Kidney glomerular epithelial cell (primary cell): ENCODE results near the gene QSOX1.

Experiments used
- DNase-seq: peaks from one replicate; lab custom pipeline; 2025; lab: John Stamatoyannopoulos, UW

The QSOX1 gene

DNA sequence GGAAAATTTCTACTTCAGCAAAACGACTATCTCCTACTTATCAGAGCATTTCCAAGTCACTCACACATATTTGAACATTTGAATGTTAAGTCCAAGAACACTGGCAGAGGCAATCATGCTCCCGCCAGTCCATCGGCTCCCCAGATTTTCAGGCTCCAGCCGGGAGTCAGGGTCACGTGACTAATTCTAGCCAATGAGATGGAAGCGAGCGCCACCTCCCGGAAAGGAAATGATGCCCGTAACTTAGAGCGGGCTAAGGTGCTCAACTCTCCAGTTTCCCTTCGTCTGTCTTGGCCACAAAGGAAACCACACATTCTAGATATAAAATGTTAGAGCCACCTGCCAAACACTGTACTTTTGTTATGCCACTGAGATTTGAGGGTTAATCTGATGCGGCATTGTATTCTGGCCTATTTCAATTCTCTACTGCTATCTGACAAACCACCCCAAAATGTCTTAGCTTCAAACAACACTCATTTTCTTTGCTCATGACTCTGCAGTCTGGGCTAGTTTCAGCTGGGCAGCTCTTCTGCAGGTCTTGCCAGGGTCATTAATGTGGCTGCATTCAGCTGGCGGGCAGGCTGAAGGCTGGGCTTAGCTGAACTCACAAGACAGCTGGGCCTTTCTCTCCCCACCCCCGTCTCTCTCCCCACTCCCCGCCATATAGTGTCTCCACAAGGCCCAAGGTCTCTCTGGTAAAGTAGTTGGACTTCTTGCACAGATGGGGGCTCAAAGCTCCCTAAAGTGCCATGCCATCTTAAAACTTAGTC, 58.9 kb downstream of the QSOX1 start:
- DNase-seq, result no peak

DNA sequence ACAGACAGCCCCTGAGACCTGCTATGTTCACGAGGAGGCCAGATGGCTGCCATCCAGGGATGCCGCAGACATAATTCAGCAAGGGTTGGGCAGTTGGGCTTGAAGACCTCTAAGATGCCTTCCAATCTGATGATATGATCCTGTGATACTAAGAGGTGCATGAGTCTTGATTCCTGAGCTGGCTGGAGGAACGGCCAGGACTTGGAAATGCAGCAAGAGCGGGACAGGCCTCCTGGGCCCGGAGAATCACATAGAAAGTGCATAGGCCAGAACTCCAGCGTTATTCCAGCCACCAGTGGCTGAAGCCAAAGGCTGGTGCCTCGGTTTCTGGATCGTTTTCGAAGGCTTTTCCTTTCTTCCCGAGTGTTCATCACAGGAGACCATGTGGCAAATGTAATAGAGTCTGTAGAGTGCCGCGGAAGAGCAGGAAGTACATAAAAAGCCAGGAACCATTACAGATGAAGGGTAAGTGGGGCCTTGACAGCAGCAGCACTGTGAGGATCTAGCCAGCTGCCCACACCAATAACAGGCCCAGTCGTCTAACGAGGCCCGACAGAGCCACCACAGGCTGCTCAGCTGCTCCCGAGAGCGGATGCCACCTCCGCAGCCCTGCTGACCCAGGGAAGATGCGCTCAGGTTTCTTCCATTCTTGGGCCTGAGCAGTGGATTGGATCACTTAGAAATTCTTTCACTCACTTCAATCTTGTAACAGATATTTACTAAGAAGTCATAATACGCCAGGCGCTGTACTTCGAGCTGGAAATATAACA, 61.4 kb downstream of the QSOX1 start:
- DNase-seq, result no peak

DNA sequence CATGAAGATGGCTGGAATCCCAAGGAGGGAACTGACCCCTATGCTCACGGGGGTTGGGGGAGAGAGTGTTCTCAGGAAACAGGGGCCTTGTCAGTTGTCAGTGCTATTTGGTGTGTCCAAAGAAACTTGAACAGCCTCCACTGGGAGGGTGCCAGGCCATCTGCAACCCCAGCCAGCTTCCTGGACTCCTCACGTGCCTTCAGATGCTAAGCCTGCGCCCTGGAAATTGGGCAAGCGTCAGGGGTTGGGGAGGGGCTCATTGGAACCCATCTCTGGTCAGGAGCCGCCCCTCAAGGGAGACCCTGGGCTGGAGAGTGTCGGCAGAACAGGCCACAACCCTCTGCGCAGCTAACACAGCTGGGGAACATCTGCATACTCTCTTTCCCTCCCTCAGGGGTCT, 62.3 kb downstream of the QSOX1 start:
- no peak for DNase-seq

DNA sequence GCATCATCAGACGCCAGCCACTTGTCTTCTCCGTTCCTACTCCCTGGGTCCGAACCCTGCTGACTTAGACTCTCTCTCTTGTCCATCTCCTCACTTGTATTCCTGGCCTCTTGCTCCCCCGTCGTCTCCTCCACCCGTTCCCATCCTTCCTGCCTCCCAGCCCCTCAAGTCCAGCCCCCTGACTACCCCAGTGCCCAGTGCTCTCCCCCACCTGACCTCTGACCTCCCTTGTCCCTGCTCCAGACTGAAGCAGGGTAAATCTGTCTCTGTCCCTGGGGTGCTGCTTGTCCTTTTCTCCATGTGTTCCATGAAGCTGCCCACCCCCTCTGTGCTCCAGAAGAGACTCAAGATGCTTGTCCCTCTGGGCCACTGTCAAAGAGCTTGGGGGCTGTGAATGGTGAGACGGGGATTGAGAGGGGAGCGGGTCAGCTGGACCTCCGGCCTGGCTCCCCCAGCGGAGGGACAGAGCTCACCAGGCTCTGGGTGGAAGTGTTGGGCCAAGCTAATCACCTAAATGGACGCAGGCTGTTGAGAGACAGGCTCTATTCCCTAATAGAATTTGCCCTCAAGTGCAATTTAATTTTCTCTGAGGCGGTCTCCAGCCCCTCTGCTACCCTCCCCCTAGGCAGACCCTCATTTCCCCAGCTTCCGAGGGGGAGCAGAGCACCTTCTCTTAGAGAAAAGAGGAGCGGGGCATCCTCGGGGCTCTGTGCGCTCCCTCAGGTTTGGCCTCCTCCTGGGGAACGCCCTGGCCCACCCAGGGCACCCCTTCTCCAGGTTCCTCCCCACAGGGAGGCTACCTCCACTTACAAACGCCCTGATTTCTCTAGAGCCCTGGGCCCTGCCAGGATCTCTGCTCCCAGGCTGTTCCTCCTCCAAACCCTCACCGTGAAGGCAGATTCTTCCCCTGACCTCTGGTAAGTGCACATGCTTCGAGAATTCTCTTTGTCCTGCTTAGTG, 64.4 kb downstream of the QSOX1 start:
- no peak for DNase-seq

DNA sequence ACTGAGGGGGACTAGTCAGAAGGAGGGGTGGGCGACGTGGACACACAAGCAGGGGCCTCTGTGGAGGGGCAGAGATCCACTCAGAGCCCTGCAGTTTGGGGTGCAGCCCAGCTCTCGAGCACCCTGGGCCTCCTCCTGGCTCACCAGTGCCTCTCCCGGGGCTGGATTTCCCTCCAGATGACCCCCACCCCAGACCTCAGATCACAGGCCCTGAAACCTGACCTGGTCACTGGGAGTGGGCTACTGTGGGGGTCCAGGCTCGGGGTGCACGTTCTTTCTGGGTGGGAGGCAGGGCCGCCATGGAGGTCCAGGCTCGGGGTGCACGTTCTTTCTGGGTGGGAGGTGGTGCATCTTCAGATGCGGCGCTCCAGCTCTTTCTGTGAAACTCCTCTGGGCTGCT, 65.1 kb downstream of the QSOX1 start:
- DNase-seq, result no peak

DNA sequence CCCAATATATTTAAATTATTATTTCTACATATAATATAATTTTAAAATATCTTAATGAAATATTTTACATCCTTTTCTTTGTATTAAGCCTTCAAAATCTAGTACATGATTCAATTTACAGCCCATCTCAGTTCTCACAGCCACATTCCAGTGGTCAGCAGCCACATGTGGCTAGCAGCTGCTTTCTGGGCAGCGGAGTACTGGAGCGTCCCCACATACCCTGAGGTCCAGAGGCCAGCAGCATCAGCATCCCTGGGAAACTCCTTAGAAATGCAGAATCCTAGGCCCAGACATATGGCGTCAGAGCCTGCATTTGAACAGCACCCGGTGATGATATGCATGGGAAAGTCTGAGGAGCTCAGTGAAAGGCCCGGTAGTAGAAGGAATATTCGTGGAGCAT, 66.8 kb downstream of the QSOX1 start:
- DNase-seq, result no peak

DNA sequence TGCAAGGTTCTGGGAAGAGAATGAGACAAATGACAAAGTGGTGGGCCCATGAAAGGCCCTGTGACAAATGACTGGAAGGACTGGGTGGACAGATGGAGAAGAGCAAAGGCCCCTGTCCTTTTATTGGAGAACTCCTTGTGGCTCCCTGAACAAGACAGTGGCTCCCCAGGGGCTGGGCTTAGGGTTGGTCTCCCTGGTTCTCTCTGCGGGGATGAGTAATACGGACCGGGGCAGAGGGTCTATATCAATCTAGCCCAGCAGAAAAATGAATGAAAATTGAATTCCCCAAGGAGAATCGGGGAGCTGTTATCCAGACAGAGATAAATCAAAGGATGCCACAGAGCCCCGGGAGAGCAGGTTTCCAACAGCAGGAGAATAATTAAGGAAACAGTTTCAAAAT, 70.2 kb downstream of the QSOX1 start:
- DNase-seq, result no peak

DNA sequence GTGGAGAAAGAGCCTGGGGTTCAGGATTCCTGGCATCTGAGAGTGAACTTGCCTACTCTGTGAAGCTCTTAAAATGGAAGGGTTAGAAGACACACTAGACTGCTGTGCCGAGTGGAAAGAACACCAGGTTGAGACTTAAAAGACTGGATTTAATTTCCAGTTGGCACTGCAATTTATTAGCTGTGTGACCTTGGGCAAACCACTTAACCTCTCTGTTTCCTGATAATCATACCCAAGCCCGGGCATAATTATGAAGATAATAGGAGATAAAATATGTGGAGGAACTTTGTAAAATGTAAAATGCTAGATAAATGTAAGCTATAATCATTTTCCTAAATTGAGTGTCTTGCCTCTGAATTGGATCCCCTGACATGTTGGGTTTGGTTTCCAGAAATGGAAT, 70.7 kb downstream of the QSOX1 start:
- DNase-seq, result no peak

DNA sequence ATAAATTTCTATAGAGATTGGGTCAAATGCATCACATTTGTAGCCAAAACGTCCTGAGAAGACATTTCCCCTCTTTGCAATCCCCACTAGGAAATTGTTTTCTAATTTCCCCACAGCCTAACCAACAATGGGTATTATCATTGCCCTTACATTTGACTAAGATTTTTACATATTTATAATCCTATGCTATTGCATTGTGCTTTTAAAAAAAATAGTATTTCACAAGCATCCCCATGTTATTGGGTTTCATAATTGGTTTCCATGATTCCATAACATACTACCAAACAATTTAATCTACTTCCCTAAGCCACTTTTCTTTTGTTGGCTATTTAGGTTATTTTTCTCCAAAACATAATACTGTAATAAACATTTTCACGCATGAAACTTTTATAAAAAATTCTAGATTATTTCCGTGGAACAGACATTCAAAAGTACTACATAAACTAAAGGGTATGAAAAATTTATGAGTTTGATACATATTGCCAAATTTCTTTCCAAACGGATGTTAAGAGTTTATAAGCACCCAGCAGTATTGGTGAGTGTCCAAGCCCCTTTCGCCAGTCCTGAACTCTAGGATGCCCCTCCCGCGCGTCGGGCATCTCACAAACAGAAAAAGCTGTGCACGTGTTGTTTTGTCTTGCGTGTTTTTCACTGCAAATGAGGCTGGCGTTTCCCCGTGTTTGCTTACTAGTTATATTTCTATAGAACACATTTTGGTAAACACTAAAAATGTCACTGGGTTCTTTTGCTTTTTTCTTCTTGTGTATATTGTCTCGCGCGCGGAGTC, 73.4 kb downstream of the QSOX1 start:
- no peak for DNase-seq

DNA sequence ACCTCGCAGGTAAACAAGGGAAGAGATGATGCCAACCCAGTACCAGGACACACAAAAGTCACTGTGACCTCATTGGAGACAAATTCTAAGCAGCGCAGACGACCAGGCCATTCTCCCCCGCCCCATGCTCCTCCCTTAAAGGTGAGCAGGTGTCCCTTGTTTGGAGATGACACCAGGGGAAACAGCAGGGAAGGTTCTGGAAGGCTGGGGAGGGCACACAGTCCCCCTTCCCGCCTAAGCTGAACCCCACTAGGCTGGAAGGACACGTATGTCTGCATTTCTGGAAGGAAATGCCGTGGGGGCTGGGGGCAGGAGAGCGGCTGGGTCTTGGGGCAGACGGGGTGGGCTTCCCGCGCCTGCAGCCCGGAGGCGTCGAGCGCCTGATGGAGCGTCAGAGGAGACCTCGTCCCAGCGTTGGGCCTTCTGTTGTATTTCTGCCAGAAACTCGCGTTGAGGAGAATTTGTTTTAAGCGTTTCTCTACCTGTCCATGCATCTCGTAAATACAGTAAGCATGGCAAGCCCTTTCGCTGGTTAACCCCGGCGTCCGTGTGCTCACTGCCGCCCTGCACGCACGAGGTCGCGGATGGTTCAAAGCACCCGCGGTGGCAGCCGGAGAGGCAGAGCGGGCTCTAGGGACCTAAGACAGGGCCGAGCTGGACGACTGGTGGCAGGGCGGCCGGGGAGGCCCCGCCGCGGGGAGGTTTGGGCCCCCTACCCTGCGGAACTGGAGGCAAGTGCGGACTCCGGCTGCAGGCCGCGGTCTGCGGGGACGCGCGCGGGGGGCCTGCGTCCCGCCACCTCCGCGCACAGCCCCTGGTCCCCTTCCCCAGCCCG, 74.2 kb downstream of the QSOX1 start:
- DNase-seq, result no peak

DNA sequence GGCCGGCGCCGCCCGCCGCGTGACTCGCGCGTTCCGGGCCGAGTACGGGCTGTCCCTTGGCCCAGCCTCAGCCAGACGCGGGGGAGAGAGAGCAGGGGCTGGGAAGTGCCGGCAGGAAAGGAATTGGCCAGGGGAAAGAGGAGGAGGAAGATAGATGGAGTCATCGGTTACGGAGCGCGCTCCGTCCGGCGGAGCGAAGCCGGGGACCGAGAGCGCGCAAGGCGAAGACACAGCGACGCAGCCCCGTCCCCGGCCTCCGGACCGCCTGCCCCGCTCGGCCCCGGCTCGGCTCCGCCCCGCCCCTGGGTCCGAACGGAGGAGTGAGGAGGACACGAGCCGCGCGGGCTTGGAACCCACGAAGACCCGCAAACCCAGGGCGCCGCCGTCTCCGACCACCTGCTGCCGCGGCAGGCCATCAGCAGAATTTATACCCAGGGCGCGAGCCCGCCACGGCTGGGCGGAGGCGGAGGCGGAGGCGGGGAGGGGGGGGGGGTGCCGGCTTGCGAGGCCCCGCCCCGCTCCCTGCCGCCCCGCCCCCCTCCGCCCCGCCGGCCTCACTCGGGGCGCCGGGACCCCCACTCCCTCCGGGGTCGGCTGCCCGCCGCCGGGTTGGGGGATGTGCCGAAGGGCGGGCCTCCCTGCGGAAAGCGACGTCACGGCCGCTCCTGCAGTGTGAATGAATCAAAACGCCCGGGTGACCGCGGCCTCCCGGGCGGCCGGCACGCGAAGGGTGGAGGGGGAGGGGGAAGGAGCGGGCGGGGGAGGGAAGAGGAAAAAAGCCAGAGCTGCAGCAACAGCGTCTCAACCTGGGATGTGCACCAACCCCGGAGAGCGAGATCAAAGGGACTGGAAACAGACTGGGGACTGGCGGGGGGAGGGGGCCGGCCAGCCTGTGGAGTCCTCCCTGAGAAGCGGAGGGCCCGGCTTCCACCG, 75.1 kb downstream of the QSOX1 start, which contains the start of gene LHX4:
LHX4 (plus strand) TSS at position 782 of the 933 bp plus-strand sequence. CDS start 266 bp downstream, outside the sequence.
- DNase-seq, result no peak

DNA sequence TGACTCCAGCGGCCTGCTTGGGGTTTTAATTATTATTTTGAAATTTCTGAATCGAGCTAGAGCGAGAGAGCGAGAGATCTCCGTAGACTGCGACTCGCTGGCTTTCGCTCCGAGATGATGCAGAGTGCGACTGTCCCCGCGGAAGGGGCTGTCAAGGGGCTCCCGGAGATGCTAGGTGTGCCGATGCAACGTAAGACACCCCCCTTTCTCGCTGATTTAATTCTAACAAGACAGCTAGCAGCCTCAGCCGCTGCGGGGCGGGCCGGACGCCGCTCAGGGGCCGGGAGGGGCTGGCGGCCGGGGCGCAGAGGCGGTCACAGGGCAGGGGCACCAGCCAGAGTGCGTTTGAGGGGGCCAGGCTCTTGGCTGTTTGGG, 75.7 kb downstream of the QSOX1 start:
- no peak for DNase-seq

DNA sequence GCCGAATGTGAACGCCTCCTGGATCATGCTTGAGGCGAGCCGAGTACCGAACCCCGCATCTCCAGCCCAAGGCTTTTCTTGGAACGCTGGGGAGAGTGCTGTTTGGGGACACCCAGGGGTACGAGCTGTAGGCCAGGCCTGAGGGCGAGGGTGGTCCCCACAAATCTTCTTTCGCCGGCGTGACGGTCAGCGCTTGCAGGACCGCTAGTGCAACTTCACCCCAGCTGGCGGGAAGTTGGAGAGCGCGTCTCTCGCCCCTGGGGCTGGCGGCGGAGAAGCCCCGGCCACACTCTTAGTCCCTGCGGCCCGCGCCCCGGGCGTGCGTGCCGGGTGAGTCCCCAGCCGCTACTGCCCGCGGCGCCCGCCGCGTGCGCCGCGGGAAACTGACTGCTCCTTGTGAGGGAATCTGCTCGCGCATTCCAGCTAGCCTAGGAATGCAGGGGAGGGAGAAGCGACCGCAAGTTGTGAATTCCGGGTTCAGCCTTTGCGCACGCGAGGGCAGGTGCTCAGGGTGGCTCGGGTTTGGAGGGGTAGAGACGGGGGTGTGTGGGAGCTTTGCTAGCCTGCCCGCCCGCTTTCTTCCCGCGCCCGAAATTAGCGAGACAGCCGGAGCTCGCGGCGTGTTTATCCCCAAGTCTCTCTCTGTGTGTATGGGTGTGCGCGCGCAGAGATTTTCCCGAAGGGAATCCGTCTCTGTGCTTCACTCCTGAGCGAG, 76.3 kb downstream of the QSOX1 start:
- peak; percentile 51 for DNase-seq

DNA sequence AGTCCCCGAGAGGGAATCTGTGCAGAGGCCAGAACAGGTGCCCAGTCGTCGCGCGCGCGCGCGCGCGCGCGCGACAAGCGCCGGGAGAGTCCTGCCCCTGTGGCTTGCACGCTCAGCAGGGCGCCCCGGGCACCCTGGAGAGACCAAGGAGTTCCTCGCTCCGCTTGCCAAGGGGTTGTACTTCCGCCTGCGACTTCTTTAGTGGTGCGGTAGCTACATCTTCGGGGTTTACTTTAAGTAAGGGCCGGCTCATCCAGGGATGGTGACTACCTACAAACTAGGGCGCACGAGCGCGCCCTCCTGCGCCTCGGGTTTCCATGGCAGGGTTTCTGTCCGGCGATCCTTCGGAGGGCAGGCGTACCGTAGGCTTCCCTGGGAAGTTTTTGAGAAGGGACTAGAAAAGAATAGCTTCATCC, 76.8 kb downstream of the QSOX1 start:
- DNase-seq, result peak; percentile 45

DNA sequence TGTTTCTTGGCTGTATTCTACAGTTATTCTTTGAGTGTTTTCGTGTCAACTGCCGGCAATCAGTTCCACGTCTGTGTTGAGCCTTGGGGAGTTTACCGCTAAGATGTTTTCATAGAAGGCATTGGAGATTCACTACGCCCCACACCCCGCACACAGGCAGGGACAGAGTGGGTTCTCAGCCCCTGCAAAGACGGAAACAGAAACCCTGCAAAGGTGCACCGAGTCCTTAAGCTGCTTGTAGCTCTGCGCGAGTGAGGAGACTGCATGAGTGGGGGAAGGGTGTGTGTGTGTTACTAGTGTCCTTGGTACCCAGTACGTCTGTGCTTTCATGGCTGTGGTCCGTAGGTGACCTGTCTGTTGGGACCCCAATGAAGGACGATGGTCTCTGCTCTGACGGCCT, 77.3 kb downstream of the QSOX1 start:
- DNase-seq, result no peak

DNA sequence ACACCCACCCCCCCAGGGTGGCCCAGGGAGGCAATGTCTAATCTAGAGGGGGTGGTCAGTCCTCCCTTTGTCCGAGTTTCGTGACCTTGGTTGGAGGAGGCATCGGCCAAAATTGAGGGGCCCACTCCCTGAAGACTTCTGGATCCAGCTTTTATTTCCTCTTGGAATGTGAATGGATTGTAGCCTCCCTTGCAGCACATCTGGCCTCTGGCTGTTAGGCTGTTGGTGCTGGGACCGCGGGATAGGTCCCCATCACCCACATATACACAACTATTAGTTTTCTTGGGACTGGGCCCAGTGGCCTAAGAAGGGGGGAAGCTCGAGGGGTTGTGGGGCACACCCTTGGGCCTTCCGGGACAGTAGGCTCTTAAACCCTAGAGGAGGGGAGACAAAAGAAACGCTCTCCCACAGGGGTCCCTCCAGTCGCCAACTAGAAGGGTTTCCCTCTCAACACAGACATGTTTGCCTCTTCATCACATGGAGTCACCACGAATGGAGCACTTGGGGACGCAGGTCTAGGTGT, 77.9 kb downstream of the QSOX1 start:
- DNase-seq, result no peak

DNA sequence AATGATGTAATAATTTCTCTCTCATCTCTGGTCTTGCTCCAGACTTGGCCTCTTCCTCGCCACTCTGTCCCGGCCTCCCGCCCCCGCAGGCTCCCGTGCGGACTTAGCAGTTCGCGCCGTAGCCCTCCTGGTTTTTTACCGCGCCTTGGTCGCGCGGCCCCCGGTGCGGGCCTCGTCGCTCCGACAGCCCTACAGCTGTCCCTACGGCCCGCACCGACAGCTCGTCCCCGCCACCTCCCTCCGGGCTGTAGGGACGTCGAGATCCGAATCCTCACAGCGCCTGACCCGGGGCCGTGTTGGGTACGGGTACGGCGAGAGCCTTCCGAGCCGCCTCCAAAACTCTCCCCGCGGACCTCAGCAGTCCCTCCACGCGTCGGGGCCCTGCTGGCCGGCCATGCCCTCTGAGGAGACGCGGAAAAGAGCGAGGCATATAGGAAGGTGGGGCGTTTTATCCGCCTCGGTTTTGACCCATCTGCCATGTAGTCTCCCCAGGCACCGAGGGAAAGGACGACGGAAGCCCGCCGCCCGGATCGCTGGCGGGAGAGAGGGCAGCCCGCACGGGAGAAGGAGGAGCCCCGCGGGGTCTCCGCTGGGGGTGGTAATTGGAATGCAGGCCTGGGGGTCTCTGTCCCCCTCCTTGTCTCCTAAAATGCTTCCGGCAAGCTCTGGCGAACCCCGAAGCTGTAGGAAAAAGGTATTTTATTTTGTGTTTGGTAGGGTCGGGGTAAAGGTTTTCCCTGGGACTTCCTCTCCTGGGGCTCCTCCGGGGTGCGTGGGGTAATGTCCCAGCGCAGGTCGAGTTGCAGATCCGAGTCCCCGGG, 78.7 kb downstream of the QSOX1 start:
- no peak for DNase-seq
